ENCODE measurements around the gene RAG1. TPM values are rescaled to one million over a fixed set of nuclear protein-coding genes. Genes with fewer than 3 reads are reported as not detected.

The RAG1 gene
- total and polyA plus RNA-seq, 3 experiments from 2014 or later = 0.27 to 0.44 (median 0.35) TPM

- no peak overlapping the region for H3K4me3 ChIP-seq (ENCODE audit: low read length)
- H3K36me3 ChIP-seq (ENCODE audit: insufficient read depth, low read length) = no peaks in the 10 kb centered on the region
- DNase-seq = no peak
- Mint-ChIP-seq H3K4me3 (no peak overlapping the region), H3K27ac (no peak overlapping the region), H3K36me3 (no peaks in the 10 kb centered on the region), H3K4me1 (peaks cover 1 to 12% (median 5%) of the 10 kb centered on the region in 3 donors), H3K9me3 (no peaks in the 10 kb centered on the region), H3K27me3 (peaks cover 12 to 37% of the 10 kb centered on the region in 2 donors)
- CTCF ChIA-PET = interaction anchor here (1.4 kb wide), 1 partner anchor 58 kb away, joined by 3 read pairs; no protein-coding TSS in a partner anchor
- no peaks in the 10 kb centered on the region for H3K9me3 ChIP-seq (ENCODE audit: low read length)
- POLR2A ChIA-PET = no interaction called here
- H3K27me3 ChIP-seq (ENCODE audit: insufficient read depth, low read length, poor library complexity, severe bottlenecking) = peaks cover 4% of the 10 kb centered on the region
- no peaks in the 10 kb centered on the region for H3K4me1 ChIP-seq (ENCODE audit: insufficient read depth, low read length)
- no peak overlapping the region for H3K27ac ChIP-seq (ENCODE audit: low read depth, low read length)
These were observed 54.8 kb downstream of the RAG1 start for GRCh38 chr11:36622431-36623136.

- H3K27me3 ChIP-seq (ENCODE audit: insufficient read depth, low read length, poor library complexity, severe bottlenecking) = peaks cover under 1% of the 10 kb centered on the region
- no peaks in the 10 kb centered on the region for H3K4me1 ChIP-seq (ENCODE audit: insufficient read depth, low read length)
- ChIA-PET POLR2A (no interaction called here), CTCF (interaction anchor here (1.4 kb wide), 1 partner anchor 59 kb away, joined by 3 read pairs; no protein-coding TSS in a partner anchor)
- H3K9me3 ChIP-seq (ENCODE audit: low read length) = no peaks in the 10 kb centered on the region
- no peak overlapping the region for H3K4me3 Mint-ChIP-seq
- H3K9me3 Mint-ChIP-seq = no peaks in the 10 kb centered on the region
- H3K4me1 Mint-ChIP-seq = peaks cover 1 to 11% (median 3%) of the 10 kb centered on the region in 3 donors
- H3K36me3 Mint-ChIP-seq = no peaks in the 10 kb centered on the region
- H3K4me3 ChIP-seq (ENCODE audit: low read length) = no peak overlapping the region
- H3K27ac Mint-ChIP-seq = no peak overlapping the region
- H3K27me3 Mint-ChIP-seq = peaks cover 12 to 40% of the 10 kb centered on the region in 2 donors
- H3K27ac ChIP-seq (ENCODE audit: low read depth, low read length) = no peak overlapping the region
- H3K36me3 ChIP-seq (ENCODE audit: insufficient read depth, low read length) = no peaks in the 10 kb centered on the region
- DNase-seq = no peak
These were observed 55.7 kb downstream of the RAG1 start for GRCh38 chr11:36623494-36623893.

- H3K9me3 ChIP-seq (ENCODE audit: low read length) = no peaks in the 10 kb centered on the region
- H3K9me3 Mint-ChIP-seq = no peaks in the 10 kb centered on the region
- no peak overlapping the region for H3K27ac ChIP-seq (ENCODE audit: low read depth, low read length)
- POLR2A ChIA-PET = no interaction called here
- H3K4me1 ChIP-seq (ENCODE audit: insufficient read depth, low read length) = no peaks in the 10 kb centered on the region
- no peak overlapping the region for H3K27ac Mint-ChIP-seq
- no peaks in the 10 kb centered on the region for H3K36me3 Mint-ChIP-seq
- H3K27me3 Mint-ChIP-seq = peaks cover 10 to 31% of the 10 kb centered on the region in 2 donors
- no peak for DNase-seq
- H3K27me3 ChIP-seq (ENCODE audit: insufficient read depth, low read length, poor library complexity, severe bottlenecking) = no peaks in the 10 kb centered on the region
- CTCF ChIA-PET = no interaction called here
- H3K4me3 ChIP-seq (ENCODE audit: low read length) = no peak overlapping the region
- no peak overlapping the region for H3K4me3 Mint-ChIP-seq
- peaks cover 0 to 2% (median 0%) of the 10 kb centered on the region in 3 donors for H3K4me1 Mint-ChIP-seq
- H3K36me3 ChIP-seq (ENCODE audit: insufficient read depth, low read length) = no peaks in the 10 kb centered on the region
These were observed 59.2 kb downstream of the RAG1 start for GRCh38 chr11:36627006-36627405.

- Histone ChIP-seq H3K27ac (ENCODE audit: low read depth, low read length) (no peak overlapping the region), H3K36me3 (ENCODE audit: insufficient read depth, low read length) (no peaks in the 10 kb centered on the region), H3K4me3 (ENCODE audit: low read length) (no peak overlapping the region), H3K27me3 (ENCODE audit: insufficient read depth, low read length, poor library complexity, severe bottlenecking) (no peaks in the 10 kb centered on the region), H3K9me3 (ENCODE audit: low read length) (no peaks in the 10 kb centered on the region), H3K4me1 (ENCODE audit: insufficient read depth, low read length) (no peaks in the 10 kb centered on the region)
- ChIA-PET CTCF (interaction anchor here (1.0 kb wide), 1 partner anchor 8 kb away, joined by 4 read pairs; no protein-coding TSS in a partner anchor), POLR2A (no interaction called here)
- Mint-ChIP-seq H3K27me3 (peaks cover 10 to 31% of the 10 kb centered on the region in 2 donors), H3K9me3 (no peaks in the 10 kb centered on the region), H3K27ac (no peak overlapping the region), H3K4me3 (no peak overlapping the region), H3K36me3 (no peaks in the 10 kb centered on the region), H3K4me1 (peaks cover 0 to 2% (median 0%) of the 10 kb centered on the region in 3 donors)
- DNase-seq = no peak
These were observed 59.7 kb downstream of the RAG1 start for GRCh38 chr11:36627471-36627870.

GRCh38 chr11:36628141-36628540 is 60.3 kb downstream of the RAG1 start:
- Histone ChIP-seq H3K4me3 (ENCODE audit: low read length) (no peak overlapping the region), H3K9me3 (ENCODE audit: low read length) (no peaks in the 10 kb centered on the region), H3K36me3 (ENCODE audit: insufficient read depth, low read length) (no peaks in the 10 kb centered on the region), H3K27ac (ENCODE audit: low read depth, low read length) (no peak overlapping the region), H3K27me3 (ENCODE audit: insufficient read depth, low read length, poor library complexity, severe bottlenecking) (no peaks in the 10 kb centered on the region), H3K4me1 (ENCODE audit: insufficient read depth, low read length) (no peaks in the 10 kb centered on the region)
- Mint-ChIP-seq H3K27ac (no peak overlapping the region), H3K4me1 (peaks cover 0 to 2% (median 0%) of the 10 kb centered on the region in 3 donors), H3K27me3 (peaks cover 10 to 31% of the 10 kb centered on the region in 2 donors), H3K36me3 (no peaks in the 10 kb centered on the region), H3K4me3 (no peak overlapping the region), H3K9me3 (no peaks in the 10 kb centered on the region)
- ChIA-PET POLR2A (no interaction called here), CTCF (interaction anchor here (1.0 kb wide), 1 partner anchor 9 kb away, joined by 4 read pairs; no protein-coding TSS in a partner anchor)
- DNase-seq = no peak

- ChIA-PET CTCF (no interaction called here), POLR2A (no interaction called here)
- Mint-ChIP-seq H3K27ac (no peak overlapping the region), H3K9me3 (no peaks in the 10 kb centered on the region), H3K4me1 (peaks cover 0 to 2% (median 0%) of the 10 kb centered on the region in 3 donors), H3K36me3 (no peaks in the 10 kb centered on the region), H3K27me3 (peaks cover 10 to 31% of the 10 kb centered on the region in 2 donors), H3K4me3 (no peak overlapping the region)
- no peak for DNase-seq
- Histone ChIP-seq H3K4me1 (ENCODE audit: insufficient read depth, low read length) (no peaks in the 10 kb centered on the region), H3K4me3 (ENCODE audit: low read length) (no peak overlapping the region), H3K9me3 (ENCODE audit: low read length) (no peaks in the 10 kb centered on the region), H3K36me3 (ENCODE audit: insufficient read depth, low read length) (no peaks in the 10 kb centered on the region), H3K27me3 (ENCODE audit: insufficient read depth, low read length, poor library complexity, severe bottlenecking) (no peaks in the 10 kb centered on the region), H3K27ac (ENCODE audit: low read depth, low read length) (no peak overlapping the region)
These were observed 61.0 kb downstream of the RAG1 start for GRCh38 chr11:36628765-36629244.

Other genes with a start within 250 kb of the RAG1 start
- 10 to 100 TPM; 14.4 to 16.6 TPM for gene TRAF6, start 57.7 kb upstream of the RAG1 start, total RNA-seq
- gene TRAF6, start 57.7 kb upstream of the RAG1 start, polyA plus RNA-seq = 12.7 TPM
- gene IFTAP, start 26.5 kb downstream of the RAG1 start, total RNA-seq = 1 to 10 TPM; 5.7 to 6.0 TPM
- 4.1 TPM for gene IFTAP, start 26.5 kb downstream of the RAG1 start, polyA plus RNA-seq
- gene RAG2, start 30.2 kb downstream of the RAG1 start, total RNA-seq = not detected
- gene RAG2, start 30.2 kb downstream of the RAG1 start, polyA plus RNA-seq = not detected